AG09319 (cell line): ENCODE measurements around the gene COL6A6.
"Not testable (repeated sequence)": the region's sequence is repeated elsewhere in the genome, so short reads cannot be mapped to it uniquely, and the experiment has no call there.

Experiments used
- DNase-seq: peaks from one replicate; pipeline ENCODE4 v3.0.0-alpha.2; 2010; ENCODE audit warnings: low read depth; ENCODE audit errors: extremely low read depth
- CTCF ChIP-seq: IDR thresholded peaks from 2 replicates; pipeline ENCODE4 v1.5.1; 2011; ENCODE audit warnings: low read depth, mild to moderate bottlenecking, inconsistent platforms, low read length, moderate library complexity

COL6A6 gene

DNA sequence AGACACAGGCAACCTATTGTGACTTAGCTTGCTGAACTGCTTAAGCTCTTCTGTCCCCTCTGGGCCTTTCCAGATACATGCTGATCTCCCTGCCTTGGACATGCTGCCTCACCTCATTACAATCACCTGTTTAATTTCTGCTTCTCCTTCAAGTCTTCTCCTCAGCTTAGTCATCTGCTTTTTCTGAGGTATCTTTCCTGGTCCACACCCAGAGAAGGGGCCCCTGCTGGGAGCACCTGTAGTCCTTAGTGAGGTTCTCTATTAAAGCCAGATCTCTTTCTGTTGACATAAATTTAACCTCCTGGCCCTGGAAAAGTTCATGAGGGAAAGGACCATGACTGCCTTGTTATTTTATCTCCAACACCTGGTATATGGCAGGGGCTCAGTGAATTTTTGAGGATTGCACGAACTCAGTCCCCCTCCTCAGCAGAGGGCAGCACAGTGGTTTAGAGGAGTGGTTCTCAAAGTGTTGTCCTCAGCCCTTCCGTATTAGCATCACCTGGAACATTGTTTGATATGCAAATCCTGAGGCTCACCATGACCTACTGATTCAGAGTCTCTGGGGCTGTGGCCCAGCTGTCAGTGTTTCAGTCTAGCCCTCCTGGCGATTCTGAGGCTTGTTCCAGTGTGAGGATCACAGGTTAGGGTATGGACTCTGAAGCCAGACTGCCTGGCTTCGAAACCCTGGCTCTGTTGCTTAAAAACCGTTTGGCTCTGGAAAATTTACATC, 12.7 kb downstream of the COL6A6 start:
- no peak for DNase-seq
- TF ChIP-seq CTCF: no peak

GRCh38 chr3:130533247-130533646, 16.3 kb downstream of the COL6A6 start:
- TF ChIP-seq CTCF: no peak
- no peak for DNase-seq

DNA sequence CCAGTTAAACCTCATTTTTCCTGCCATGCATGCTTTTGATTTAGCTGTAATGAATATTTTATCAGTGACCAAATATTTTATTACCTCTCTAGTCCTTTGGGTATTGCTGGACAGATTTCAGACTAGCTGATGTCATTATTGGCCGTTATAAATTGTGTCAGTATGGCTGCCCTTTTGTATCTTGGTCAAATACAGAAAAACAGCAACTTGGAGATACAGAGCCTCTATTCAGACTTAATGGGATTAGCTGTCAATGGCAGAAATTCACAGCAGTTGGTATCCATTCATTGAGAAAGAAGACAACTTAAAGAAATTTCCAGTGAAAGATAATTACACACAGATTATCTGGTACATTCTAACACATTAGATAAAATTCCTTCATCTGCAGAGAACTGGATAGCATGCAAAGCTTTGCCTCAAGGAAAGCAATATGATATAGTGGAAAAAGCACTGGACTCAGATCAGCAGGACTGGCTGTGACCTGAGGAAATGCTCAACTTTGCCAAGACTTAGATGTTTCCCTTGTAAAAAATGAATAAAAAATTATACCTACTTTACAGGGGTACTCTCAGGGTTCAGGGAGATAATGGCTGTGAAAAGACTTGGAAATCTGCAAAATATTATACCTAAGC, 20.8 kb downstream of the COL6A6 start:
- TF ChIP-seq CTCF: no peak
- no peak for DNase-seq

DNA sequence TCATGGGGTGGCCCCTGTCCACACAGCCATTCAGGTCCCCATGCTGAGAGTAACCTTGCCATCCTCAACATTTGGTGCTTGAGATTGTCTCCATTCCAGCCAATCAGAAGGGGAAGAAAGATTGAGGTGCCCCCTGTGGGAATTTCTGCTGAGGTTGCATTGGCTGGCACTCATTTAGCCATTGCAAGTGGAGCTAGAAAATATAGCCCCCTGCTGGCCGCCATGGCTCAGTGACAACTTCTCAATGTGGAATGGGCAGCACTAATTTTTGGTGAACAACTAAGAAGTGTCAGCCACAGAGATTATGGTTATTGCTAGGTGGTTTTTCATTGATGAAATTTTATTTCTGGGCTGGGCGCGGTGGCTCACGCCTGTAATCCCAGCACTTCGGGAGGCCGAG, 22.0 kb downstream of the COL6A6 start:
- peak; percentile 84 for TF ChIP-seq CTCF
- peak; percentile 14 for DNase-seq

GRCh38 chr3:130543322-130543721, 26.3 kb downstream of the COL6A6 start:
- no peak for TF ChIP-seq CTCF
- DNase-seq: no peak

DNA sequence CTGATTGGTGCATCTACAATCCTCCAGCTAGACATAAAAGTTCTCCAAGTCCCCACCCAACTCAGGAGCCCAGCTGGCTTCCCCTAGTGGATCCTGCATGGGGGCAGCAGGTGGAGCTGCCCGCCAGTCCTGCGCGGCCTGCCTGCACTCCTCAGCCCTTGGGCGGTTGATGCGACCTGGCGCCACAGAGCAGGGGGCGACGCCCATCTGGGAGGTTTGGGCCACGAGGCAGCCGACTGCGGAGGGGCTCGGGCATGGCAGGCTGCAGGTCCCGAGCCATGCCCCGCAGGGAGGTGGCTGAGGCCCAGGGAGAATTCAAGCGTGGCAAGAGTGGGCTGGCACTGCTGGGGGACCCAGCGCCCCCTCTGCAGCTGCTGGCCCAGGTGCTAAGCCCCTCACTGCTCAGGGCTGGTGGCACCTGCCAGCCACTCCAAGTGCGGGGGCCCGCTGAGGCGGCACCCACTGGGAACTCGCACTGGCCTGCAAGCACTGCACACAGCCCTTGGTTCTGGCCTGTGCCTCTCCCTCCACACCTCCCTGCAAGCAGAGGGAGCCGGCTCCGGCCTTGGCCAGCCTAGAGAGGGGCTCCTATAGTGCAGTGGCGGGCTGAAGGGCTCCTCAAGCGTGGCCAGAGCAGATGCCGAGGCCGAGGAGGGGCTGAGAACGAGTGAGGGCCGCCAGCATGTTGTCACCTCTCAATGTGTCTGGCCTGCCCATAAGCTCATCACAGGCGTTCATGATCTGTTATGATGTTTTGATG, 30.1 kb downstream of the COL6A6 start:
- no peak for DNase-seq
- TF ChIP-seq CTCF: no peak

DNA sequence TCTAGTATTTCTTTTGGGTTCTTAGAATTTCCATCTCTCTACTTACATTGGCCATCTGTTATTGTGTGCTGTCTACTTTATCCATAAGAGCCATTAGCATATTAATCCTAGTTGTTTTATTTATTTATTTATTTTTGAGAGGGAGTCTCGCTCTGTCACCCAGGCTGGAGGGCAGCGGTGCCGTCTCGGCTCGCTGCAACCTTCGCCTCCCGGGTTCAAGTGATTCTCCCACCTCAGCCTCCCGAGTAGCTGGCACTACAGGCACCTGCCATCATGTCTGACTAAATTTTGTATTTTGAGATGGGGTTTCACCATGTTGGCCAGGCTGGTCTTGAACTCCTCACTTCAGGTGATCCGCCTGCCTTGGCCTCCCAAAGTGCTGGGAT, 30.7 kb downstream of the COL6A6 start:
- not testable (repeated sequence) for DNase-seq
